ENCODE data around the gene ACVR2B. TPM values are rescaled to one million over a fixed set of nuclear protein-coding genes. Genes with fewer than 3 reads are reported as not detected.
A peak's percentile ranks its signal among the peaks of the same experiment; 100 is the strongest.

ACVR2B gene
- total RNA-seq, 1 experiment from 2014 or later, result 2.8 TPM

- Histone ChIP-seq H3K4me3 (ENCODE audit: low read depth in 2 of 2, low read length in 2 of 2) (no peak overlapping the region), H3K27me3 (ENCODE audit: control insufficient read depth, insufficient read depth, low read length) (no peaks in the 10 kb centered on the region), H3K9me3 (ENCODE audit: control insufficient read depth, insufficient read depth, low read depth, low read length) (no peaks in the 10 kb centered on the region), H3K27ac (ENCODE audit: low read length) (no peak overlapping the region), H3K36me3 (ENCODE audit: control insufficient read depth, insufficient read depth, low read length) (no peaks in the 10 kb centered on the region), H3K4me1 (ENCODE audit: control insufficient read depth, insufficient read depth, low read length) (no peaks in the 10 kb centered on the region)
- BruUV-seq (replicated peaks), result no TSS peak
- ATAC-seq (no peak), DNase-seq (ENCODE audit: low read depth, low spot score) (no peak)
- TF ChIP-seq TCF7L2 (IDR thresholded peaks at IDR 0.05; ENCODE audit: low read depth, low read length) (no peak), REST (IDR thresholded peaks at IDR 0.05; ENCODE audit: insufficient read depth in 1 of 2, low read depth in 2 of 2, low read length in 1 of 2) (no peak), POLR2AphosphoS5 (IDR thresholded peaks at IDR 0.05; ENCODE audit: low read depth, low read length) (no peak), SIN3A (IDR thresholded peaks at IDR 0.05; ENCODE audit: borderline replicate concordance, insufficient read depth, low read depth, low read length) (no peak), CTCF (IDR thresholded peaks at IDR 0.05) (no peak)
- intact Hi-C loops (cut with micrococcal nuclease; ENCODE audit: unreplicated experiment) (no loop called here), in situ Hi-C loops (cut with HindIII; ENCODE audit: low pct_unique_long_range_greater_than_20kb, low sequenced_read_pairs) (no loop called here)
- ChIA-PET POLR2A (no interaction called here), CTCF (no interaction called here)
Measured at GRCh38 chr3:38450853-38451252, 2.8 kb upstream of the ACVR2B start.

- POLR2A ChIA-PET, result no interaction called here
- ATAC-seq, result no peak; the same call in 1 of the 2 replicates
- TF ChIP-seq TCF7L2 (IDR thresholded peaks at IDR 0.05; ENCODE audit: low read depth, low read length) (no peak), POLR2AphosphoS5 (IDR thresholded peaks at IDR 0.05; ENCODE audit: low read depth, low read length) (no peak), SIN3A (IDR thresholded peaks at IDR 0.05; ENCODE audit: borderline replicate concordance, insufficient read depth, low read depth, low read length) (no peak), REST (IDR thresholded peaks at IDR 0.05; ENCODE audit: insufficient read depth in 1 of 2, low read depth in 2 of 2, low read length in 1 of 2) (no peak), CTCF (IDR thresholded peaks at IDR 0.05) (no peak)
- Histone ChIP-seq H3K36me3 (ENCODE audit: control insufficient read depth, insufficient read depth, low read length) (no peaks in the 10 kb centered on the region), H3K4me1 (ENCODE audit: control insufficient read depth, insufficient read depth, low read length) (peaks cover under 1% of the 10 kb centered on the region; the same call in 1 of the 2 replicates), H3K27ac (ENCODE audit: low read length) (no peak overlapping the region), H3K4me3 (ENCODE audit: low read depth in 2 of 2, low read length in 2 of 2) (peak overlapping the region; percentile 56 to 66), H3K27me3 (ENCODE audit: control insufficient read depth, insufficient read depth, low read length) (no peaks in the 10 kb centered on the region), H3K9me3 (ENCODE audit: control insufficient read depth, insufficient read depth, low read depth, low read length) (no peaks in the 10 kb centered on the region)
- BruUV-seq (replicated peaks), result no TSS peak
- in situ Hi-C loops (cut with HindIII; ENCODE audit: low pct_unique_long_range_greater_than_20kb, low sequenced_read_pairs), result no loop called here
- no peak for DNase-seq (ENCODE audit: low read depth, low spot score)
- CTCF ChIA-PET, result no interaction called here
- intact Hi-C loops (cut with micrococcal nuclease; ENCODE audit: unreplicated experiment), result no loop called here
Measured at GRCh38 chr3:38453913-38454177, 155 bp downstream of the ACVR2B start.
